Esophagus squamous epithelium (tissue), 5 donors: ENCODE measurements around the gene ANGPTL4. TPM values are rescaled to one million over a fixed set of nuclear protein-coding genes. Genes with fewer than 3 reads are reported as not detected.
"Not testable (repeated sequence)": the region's sequence is repeated elsewhere in the genome, so short reads cannot be mapped to it uniquely, and the experiment has no call there.

Experiments
- DNase-seq: peaks from one replicate; lab custom pipeline; 2025; lab: John Stamatoyannopoulos, UW
- H3K27ac ChIP-seq, 4 donors: fragments of 200-600 bp; sonication (generic); one replicate each; pipeline ENCODE4 v1.5.1; 2016 to 2019; ENCODE audit warnings: mild to moderate bottlenecking in 1 of 4
- H3K27me3 ChIP-seq, 4 donors: fragments of 200-600 bp; sonication (generic); 1 replicate in 3 of 4; 2 replicates in 1 of 4; pipeline versions ENCODE4 v1.5.1 to v1.6.0; 2017 to 2021; ENCODE audit warnings: antibody characterized with exemption in 1 of 4
- H3K36me3 ChIP-seq, 3 donors: fragments of 200-600 bp; sonication (generic); one replicate each; pipeline ENCODE4 v1.5.1; 2016 to 2019
- H3K4me1 ChIP-seq, 3 donors: fragments of 200-600 bp; sonication (generic); one replicate each; pipeline ENCODE4 v1.5.1; 2017 to 2019
- H3K4me3 ChIP-seq, 4 donors: fragments of 200-600 bp; sonication (generic); 1 replicate in 3 of 4; 2 replicates in 1 of 4; pipeline ENCODE4 v1.5.1; 2016 to 2019; ENCODE audit warnings: mild to moderate bottlenecking in 2 of 4, moderate library complexity in 1 of 4
- H3K9me3 ChIP-seq, 3 donors: fragments of 200-600 bp; sonication (generic); one replicate each; pipeline ENCODE4 v1.5.1; 2016 to 2019
- POLR2A ChIP-seq, 4 donors: fragments of 450-650 bp; IDR thresholded peaks; one replicate each; pipeline ENCODE4 v1.6.1; 2017; ENCODE audit warnings: antibody characterized with exemption in 4 of 4, mild to moderate bottlenecking in 4 of 4, moderate library complexity in 3 of 4
- WGBS, 2 donors: methylation state at CpG; one replicate each; pipeline ENCODE4 v1.1.5; 2018; 5-methylcytosine and 5-hydroxymethylcytosine counted together
- intact Hi-C: fragments of 100-400 bp; cut with DNase I; formaldehyde crosslinking; loops from one replicate; pipeline ENCODE4 v1.15.0; 2022
- total RNA-seq, 4 donors: library from RNA; depleted of rRNA; stranded (reverse); fragments of >200 nt; gene quantifications; one replicate each; pipeline ENCODE4 v1.1.0, GENCODE V29; 2016
- TF ChIP-seq, protein P1 (sequence below), 6 experiments: fragments of 450-650 bp in 4 of 6; fragments of 200-600 bp in 2 of 6; sonication (generic) in 2 of 6; IDR thresholded peaks; one replicate each; pipeline ENCODE4 v1.5.1; 2016 to 2019; ENCODE audit warnings: antibody characterized with exemption in 6 of 6, mild to moderate bottlenecking in 4 of 6, moderate library complexity in 4 of 6
- donor health status: DM: yes; HTN: yes; CAD: no.

ANGPTL4 gene
- total RNA-seq, 4 donors from 2014 or later: 17.0 to 37.1 (median 19.2) TPM

DNA sequence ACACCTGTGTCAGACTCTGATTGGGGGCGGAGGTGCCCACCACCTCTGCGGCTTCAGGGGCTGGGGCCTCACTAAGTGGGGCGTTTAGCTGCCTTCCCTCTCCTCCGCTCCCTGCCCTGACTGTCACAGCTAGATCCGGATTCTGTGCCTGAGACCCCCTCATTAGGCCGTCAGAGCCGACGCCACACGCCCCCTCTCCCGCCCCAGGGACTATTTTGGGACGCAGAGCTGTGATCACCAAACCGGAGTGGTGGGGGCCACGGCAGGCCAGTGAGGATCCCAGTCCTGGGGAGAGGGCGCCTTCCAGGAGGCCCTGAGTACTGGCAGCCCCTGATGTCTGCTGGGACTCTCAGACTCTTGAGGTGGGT is 21.7 kb upstream of the ANGPTL4 start:
- Histone ChIP-seq H3K27me3 (peaks cover 0 to 59% (median 2%) of the 10 kb centered on the region in 4 donors), H3K4me3 (peak overlapping the region; percentile 35 to 71 (median 62)), H3K36me3 (no peaks in the 10 kb centered on the region), H3K9me3 (no peaks in the 10 kb centered on the region), H3K4me1 (peaks cover 8 to 44% (median 13%) of the 10 kb centered on the region in 3 donors), H3K27ac (peak overlapping the region; percentile 72 to 88 (median 86))
- 73 to 80% methylated on average over 1 to 4 of the region's 14 CpGs for WGBS, 2 donors
- DNase-seq: no peak
- TF ChIP-seq, protein P1, sequence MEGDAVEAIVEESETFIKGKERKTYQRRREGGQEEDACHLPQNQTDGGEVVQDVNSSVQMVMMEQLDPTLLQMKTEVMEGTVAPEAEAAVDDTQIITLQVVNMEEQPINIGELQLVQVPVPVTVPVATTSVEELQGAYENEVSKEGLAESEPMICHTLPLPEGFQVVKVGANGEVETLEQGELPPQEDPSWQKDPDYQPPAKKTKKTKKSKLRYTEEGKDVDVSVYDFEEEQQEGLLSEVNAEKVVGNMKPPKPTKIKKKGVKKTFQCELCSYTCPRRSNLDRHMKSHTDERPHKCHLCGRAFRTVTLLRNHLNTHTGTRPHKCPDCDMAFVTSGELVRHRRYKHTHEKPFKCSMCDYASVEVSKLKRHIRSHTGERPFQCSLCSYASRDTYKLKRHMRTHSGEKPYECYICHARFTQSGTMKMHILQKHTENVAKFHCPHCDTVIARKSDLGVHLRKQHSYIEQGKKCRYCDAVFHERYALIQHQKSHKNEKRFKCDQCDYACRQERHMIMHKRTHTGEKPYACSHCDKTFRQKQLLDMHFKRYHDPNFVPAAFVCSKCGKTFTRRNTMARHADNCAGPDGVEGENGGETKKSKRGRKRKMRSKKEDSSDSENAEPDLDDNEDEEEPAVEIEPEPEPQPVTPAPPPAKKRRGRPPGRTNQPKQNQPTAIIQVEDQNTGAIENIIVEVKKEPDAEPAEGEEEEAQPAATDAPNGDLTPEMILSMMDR (IDR thresholded peaks at IDR 0.05): no peak
- TF ChIP-seq POLR2A (IDR thresholded peaks at IDR 0.05): no peak
- intact Hi-C loops: no loop called here

DNA sequence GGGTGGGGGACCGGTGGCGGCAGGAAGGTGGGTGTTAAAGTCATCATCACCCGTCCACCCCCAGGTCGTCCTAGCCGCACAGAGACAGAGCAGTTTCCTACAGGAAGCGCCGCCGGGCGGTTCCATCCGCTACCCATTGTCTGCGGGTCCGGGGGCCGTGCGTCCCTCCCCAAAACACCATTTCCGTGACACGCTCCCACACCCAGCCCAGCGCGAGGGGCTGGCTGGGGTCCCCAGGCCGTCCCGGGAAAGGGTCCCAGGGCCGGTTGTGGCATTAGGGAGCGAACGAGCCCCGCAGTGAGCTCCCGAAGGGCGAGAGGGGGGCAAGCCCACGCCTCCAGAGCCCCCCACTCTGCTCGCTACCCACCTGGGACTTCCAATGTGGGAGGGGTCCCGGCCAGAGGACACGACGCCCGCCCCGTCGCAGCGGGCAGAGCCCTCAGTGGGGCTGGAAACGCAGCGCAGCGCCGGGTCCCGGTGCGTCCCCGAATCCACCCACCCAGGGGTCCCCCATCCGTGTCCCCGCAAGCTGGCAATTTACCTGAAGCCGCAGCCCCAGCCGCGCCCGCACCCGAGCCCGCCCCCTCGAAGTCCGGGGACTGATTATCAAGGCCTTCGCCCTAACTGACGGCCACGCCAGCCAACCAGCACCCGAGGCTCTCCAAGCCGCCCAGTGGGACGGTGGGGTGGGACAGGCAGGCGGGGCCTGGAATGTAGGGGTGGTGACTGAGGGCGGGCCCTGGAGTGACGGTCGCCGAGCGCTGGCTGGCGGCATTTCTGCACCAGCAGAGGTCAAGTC is 21.1 kb upstream of the ANGPTL4 start, which contains the start of gene KANK3:
TSS of gene KANK3 (minus strand) at position 579 of the 799 bp plus-strand sequence. CDS start 5,434 bp downstream, outside the sequence.
- Histone ChIP-seq H3K36me3 (no peaks in the 10 kb centered on the region), H3K4me1 (peaks cover 8 to 42% (median 8%) of the 10 kb centered on the region in 3 donors), H3K27ac (peak within 1 kb of the TSS; percentile 72 to 88 (median 86)), H3K9me3 (no peaks in the 10 kb centered on the region), H3K27me3 (peaks cover 0 to 53% (median 2%) of the 10 kb centered on the region in 4 donors), H3K4me3 (peak within 1 kb of the TSS; percentile 35 to 71 (median 62))
- 11% methylated on average over 20 of the region's 65 CpGs; no CpG with 5 or more reads in 1 of the 2 donors for WGBS, 2 donors
- TF ChIP-seq POLR2A (IDR thresholded peaks at IDR 0.05): peak in 2 of 4 donors; percentile 63 to 70
- TF ChIP-seq, protein P1 (IDR thresholded peaks at IDR 0.05): peak in 1 of 6 experiments; percentile 10
- peak; percentile 65 for DNase-seq
- intact Hi-C loops: no loop called here

DNA sequence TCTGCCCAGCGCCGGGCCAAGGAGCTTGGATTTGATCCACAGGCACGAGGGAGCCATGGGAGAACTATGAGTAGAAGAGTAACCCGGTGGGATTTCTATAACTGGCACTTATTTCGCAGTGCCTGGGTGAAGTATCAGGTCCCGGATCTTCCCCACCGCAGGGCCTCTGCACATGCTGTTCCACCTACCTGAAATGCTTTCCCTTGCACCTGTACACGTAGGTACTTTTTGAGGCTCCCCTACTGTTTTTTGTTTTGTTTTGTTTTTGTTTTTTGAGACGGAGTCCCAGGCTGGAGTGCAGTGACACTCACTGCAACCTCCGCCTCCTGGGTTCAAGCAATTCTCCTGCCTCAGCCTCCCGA is 20.5 kb upstream of the ANGPTL4 start:
- Histone ChIP-seq H3K9me3 (no peaks in the 10 kb centered on the region), H3K27me3 (peaks cover 0 to 52% (median 2%) of the 10 kb centered on the region in 4 donors)
- 36 to 54% methylated on average over 8 to 10 of the region's 11 CpGs for WGBS, 2 donors

DNA sequence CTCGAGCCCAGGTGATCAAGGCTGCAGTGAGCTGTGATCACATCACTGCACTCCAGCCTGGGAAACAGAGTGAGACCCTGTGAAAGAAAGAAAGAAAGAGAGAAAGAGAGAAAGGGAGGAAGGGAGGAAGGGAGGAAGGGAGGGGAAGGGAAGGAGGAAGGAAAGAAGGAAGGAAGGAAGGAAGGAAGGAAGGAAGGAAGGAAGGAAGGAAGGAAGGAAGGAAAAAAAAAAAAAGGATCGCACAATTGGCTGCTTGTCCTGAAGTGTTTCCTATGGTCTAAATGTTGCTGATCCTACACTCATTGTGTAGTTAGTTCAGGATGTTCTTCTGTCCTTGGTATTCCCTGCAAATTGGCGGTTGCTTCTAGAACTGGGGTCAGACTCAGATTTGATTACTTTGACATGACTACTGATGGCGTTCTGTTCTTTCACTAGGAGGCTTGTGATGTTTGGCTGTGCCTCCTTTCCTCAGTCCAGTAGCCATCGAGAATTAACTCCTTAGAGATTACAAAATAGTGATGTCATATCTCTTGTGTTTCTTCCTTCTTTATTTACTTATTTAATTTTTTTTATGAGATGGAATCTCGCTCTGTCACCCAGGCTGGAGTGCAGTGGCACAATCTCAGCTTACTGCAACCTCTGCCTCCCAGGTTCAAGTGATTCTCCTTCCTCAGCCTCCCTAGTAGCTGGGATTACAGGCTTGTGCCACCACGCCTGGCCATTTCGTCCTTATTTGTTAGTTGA is 14.2 kb upstream of the ANGPTL4 start:
- intact Hi-C loops: loop anchor here (5.0 to 10.0 kb wide), 2 partner anchors 48 to 235 kb away; no protein-coding TSS in a partner anchor
- 51 to 67% methylated on average over 7 to 8 of the region's 8 CpGs for WGBS, 2 donors
- H3K27ac ChIP-seq: not testable (repeated sequence)

More for the DNA sequence above, 20.5 kb upstream of the ANGPTL4 start:
- Histone ChIP-seq H3K4me3 (peak overlapping the region; percentile 35 to 71 (median 62)), H3K4me1 (peaks cover 8 to 44% (median 8%) of the 10 kb centered on the region in 3 donors), H3K36me3 (no peaks in the 10 kb centered on the region), H3K27ac (peak overlapping the region in 2 of 4 donors; percentile 49 to 88)
- intact Hi-C loops: no loop called here
- TF ChIP-seq, protein P1 (IDR thresholded peaks at IDR 0.05): no peak
- no peak for TF ChIP-seq POLR2A (IDR thresholded peaks at IDR 0.05)
- DNase-seq: no peak

DNA sequence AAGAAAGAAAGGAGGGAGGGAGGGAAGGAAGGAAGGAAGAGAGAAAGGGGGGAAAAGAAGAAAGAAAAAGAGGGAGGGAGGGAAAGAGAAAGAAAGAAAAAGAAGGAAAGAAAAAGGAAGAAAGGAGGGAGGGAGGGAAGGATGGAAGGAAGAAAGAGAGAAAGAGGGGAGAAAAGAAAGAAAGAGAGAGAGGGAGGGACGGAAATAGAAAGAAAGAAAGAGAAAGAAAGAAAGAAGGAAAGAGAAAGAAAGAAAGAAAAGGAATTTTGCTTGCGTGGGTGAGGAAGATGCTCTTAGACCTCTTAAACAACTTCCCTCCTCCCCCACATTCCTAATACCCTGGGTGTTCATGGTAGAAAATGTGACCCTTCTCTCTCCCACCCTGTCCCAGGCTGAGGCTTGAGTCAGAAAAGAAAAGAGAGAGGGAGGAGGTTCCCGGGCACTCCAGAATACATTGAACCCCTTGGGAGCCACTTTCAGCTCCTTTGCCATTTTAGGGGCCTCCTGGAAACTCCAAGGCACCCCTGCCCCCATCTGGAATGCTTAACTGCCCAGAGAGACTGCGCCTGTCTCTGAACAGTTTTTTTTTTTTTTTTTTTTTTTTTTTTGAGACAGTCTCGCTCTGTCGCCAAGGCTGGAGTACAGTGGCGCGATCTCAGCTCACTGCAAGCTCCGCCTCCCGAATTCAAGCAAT is 11.7 kb upstream of the ANGPTL4 start:
- Histone ChIP-seq H3K36me3 (no peaks in the 10 kb centered on the region), H3K4me3 (peak overlapping the region in 1 of 4 donors; percentile 8), H3K9me3 (no peaks in the 10 kb centered on the region), H3K27me3 (peaks cover 0 to 29% (median 0%) of the 10 kb centered on the region in 4 donors), H3K4me1 (peaks cover 7 to 51% (median 13%) of the 10 kb centered on the region in 3 donors), H3K27ac (no peak overlapping the region)
- no peak for DNase-seq
- TF ChIP-seq, protein P1 (IDR thresholded peaks at IDR 0.05): no peak
- TF ChIP-seq POLR2A (IDR thresholded peaks at IDR 0.05): no peak
- intact Hi-C loops: loop anchor here (5.0 to 10.0 kb wide), 2 partner anchors 45 to 233 kb away; no protein-coding TSS in a partner anchor
- 25% methylated on average over 5 to 8 of the region's 10 CpGs for WGBS, 2 donors

More for the DNA sequence above, 14.2 kb upstream of the ANGPTL4 start:
- not testable (repeated sequence) for H3K36me3 ChIP-seq, H3K9me3 ChIP-seq, H3K4me3 ChIP-seq, DNase-seq
- Histone ChIP-seq H3K4me1 (peaks cover 7 to 38% (median 7%) of the 10 kb centered on the region in 3 donors), H3K27me3 (peaks cover 0 to 31% (median 0%) of the 10 kb centered on the region in 4 donors)

DNA sequence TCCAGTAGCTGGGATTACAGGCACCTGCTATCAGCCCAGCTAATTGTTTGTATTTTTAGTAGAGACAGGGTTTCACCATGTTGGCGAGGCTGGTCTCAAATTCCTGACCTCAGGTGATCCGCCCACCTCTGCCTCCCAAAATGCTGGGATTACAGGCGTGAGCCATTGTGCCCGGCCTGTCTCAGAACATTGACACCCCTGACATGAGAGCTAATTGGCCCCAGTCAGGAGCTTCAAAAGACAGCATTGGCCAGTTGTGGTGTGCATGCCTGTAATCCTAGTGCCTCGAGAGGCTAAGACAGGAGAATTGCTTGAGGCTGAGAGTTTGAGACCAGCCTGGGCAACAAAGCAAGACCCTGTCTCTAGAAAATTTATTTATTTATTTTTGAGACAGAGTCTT is 11.1 kb upstream of the ANGPTL4 start:
- not testable (repeated sequence) for H3K9me3 ChIP-seq, H3K27ac ChIP-seq, H3K36me3 ChIP-seq, DNase-seq
- Histone ChIP-seq H3K4me3 (peak overlapping the region in 1 of 4 donors; percentile 8), H3K27me3 (peaks cover 0 to 29% (median 0%) of the 10 kb centered on the region in 4 donors), H3K4me1 (peaks cover 7 to 48% (median 13%) of the 10 kb centered on the region in 3 donors)
- 22 to 26% methylated on average over 4 to 5 of the region's 5 CpGs for WGBS, 2 donors
- intact Hi-C loops: loop anchor here (5.0 to 10.0 kb wide), 2 partner anchors 44 to 232 kb away; no protein-coding TSS in a partner anchor
